HG03025 (cell line): ENCODE results near the gene GAL3ST2.
A peak's percentile ranks its signal among the peaks of the same experiment; 100 is the strongest.
"Not testable (repeated sequence)": the region's sequence is repeated elsewhere in the genome, so short reads cannot be mapped to it uniquely, and the experiment has no call there.

ENCODE experiments used
- ATAC-seq: cut with Tn5 transposase; IDR thresholded peaks from one replicate; pipeline ENCODE4 v1.9.1; 2021; ENCODE audit warnings: mild to moderate bottlenecking, moderate library complexity; ENCODE audit not compliant: unreplicated experiment, low FRiP score

GAL3ST2 gene

GRCh38 chr2:241782053-241782452 is 5.4 kb downstream of the GAL3ST2 start:
- ATAC-seq, result not testable (repeated sequence)

GRCh38 chr2:241788135-241788534 is 11.5 kb downstream of the GAL3ST2 start:
- no peak for ATAC-seq

GRCh38 chr2:241788572-241788971 is 11.9 kb downstream of the GAL3ST2 start:
- no peak for ATAC-seq

- ATAC-seq, result not testable (repeated sequence)
These were observed 14.8 kb downstream of the GAL3ST2 start for GRCh38 chr2:241791385-241791784.

- no peak for ATAC-seq
These were observed 16.8 kb downstream of the GAL3ST2 start for GRCh38 chr2:241793385-241793784.

- ATAC-seq, result no peak
These were observed 17.7 kb downstream of the GAL3ST2 start for GRCh38 chr2:241794250-241794823.

- no peak for ATAC-seq
These were observed 18.7 kb downstream of the GAL3ST2 start for GRCh38 chr2:241795021-241795999.

GRCh38 chr2:241796209-241796608 is 19.6 kb downstream of the GAL3ST2 start:
- no peak for ATAC-seq

- ATAC-seq, result no peak
These were observed 20.1 kb downstream of the GAL3ST2 start for GRCh38 chr2:241796610-241797138.

GRCh38 chr2:241797441-241798080 is 20.9 kb downstream of the GAL3ST2 start:
- ATAC-seq, result no peak

- ATAC-seq, result no peak
These were observed 21.5 kb downstream of the GAL3ST2 start for GRCh38 chr2:241798081-241798630.

- ATAC-seq, result no peak
These were observed 22.3 kb downstream of the GAL3ST2 start for GRCh38 chr2:241798631-241799521.

- ATAC-seq, result no peak
These were observed 23.0 kb downstream of the GAL3ST2 start for GRCh38 chr2:241799522-241800197.

GRCh38 chr2:241800198-241800903 is 23.7 kb downstream of the GAL3ST2 start:
- ATAC-seq, result not testable (repeated sequence)

- ATAC-seq, result no peak
These were observed 25.2 kb downstream of the GAL3ST2 start for GRCh38 chr2:241801611-241802420.

- peak; percentile 24 for ATAC-seq
These were observed 26.0 kb downstream of the GAL3ST2 start for GRCh38 chr2:241802421-241803318.
